ENCODE data around the gene SHH.

Gene SHH

DNA sequence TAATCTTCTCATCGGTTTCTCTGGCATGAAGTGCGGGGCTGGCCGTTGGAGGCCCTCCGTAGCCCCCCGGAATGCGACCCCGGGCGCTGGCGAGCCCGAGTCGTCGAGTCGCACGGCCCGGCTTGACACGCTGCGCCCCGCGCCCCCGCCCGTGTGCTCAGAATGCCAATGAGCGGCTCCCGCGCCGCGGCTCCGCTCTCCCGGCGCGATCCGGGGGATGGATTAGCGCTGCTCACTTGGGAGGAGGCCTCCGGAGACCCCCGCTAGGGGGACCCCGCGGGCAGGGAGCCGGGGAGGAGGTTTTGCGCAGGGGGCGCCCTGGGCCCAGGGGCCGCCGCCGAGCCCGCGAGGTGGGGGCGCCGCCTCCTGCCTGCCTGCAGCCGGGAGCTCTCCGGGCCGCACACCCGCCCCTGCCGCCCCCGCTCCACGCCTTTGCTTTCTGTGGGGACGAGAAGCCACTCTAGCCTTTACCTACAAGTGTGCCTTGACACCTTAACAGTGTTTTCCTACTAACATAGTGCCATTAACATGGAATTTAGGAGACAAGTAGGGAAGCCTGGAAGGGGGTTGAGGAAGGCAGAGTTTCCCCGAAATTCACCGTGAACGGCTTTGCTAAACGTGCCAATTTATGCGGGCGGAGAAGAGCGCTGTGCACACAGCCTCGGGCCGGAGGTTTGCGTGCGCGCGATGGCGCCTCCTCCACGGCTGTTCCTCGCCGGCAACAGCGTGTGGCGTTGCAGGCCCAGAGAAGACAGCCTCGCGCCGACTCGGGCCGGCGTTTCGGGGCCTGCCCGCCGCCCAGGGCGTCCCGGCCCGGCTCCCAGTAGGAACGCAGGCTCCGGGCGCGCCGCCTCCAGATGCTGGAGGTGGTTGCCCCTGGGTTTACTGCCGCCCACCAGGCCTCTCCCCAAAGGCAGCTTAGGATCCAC, 7.1 kb downstream of the SHH start:
- DNase-seq: peak; percentile 48

DNA sequence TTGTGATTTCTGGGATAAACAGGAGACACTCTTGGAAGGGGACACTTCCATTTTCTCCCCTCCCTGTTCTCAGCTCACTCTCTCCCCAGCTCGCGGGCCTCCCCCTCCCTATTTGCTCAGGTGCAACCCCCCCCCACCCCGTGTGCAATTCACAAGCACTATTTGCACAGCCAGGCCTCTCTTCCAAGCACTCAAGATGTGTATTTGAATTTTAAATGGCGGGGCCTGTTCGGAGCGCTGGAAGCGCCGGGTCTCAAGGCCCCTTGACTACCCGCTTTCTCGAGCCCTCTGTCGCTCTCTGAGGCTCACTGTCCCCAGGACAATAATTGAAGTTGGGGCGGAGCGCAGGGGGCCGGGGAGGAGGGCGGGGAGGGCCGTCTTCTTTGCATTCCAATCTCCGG, 7.8 kb downstream of the SHH start:
- DNase-seq: no peak

DNA sequence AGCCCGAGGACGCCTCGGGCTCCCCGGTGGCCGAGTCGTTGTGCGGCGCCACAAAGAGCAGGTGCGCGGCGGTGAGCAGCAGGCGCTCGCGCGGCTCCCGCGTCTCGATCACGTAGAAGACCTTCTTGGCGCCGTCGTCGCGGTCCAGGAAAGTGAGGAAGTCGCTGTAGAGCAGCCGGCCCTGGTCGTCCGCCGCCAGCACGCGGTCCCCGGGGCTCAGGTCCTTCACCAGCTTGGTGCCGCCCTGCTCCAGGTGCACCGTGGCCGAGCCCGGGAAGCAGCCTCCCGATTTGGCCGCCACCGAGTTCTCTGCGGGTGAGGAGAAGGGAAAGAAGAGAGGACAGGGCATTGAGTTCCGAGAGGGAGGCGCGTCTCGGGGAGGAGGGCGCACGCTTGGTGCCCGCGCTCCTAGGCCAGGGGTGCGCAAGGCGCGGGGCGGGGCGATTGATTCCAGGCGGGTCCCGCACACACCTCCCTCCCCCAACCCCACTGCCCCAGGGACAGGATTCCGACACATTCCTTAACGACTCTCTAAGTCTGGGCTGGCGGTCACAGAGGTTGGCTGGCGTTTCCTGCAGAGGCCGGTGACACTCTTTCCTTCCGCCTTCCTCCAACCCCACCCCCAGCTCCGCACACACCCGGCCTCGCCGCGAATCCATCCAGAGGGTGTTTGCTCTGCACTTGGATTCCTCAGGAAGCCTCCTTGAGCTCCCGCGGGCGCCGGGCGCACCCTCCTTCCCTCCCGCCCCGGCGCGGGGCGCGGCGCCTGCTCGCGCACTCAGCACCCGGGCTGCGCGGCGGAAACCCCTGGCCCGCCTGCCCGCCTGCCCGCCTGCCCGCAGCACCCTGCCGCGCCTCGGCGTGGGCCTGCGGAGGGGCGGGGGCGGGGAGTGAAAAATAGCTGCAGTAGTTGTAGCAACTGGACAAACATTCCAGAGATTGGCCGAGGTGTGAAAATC, 8.6 kb downstream of the SHH start:
- DNase-seq: peak; percentile 22

DNA sequence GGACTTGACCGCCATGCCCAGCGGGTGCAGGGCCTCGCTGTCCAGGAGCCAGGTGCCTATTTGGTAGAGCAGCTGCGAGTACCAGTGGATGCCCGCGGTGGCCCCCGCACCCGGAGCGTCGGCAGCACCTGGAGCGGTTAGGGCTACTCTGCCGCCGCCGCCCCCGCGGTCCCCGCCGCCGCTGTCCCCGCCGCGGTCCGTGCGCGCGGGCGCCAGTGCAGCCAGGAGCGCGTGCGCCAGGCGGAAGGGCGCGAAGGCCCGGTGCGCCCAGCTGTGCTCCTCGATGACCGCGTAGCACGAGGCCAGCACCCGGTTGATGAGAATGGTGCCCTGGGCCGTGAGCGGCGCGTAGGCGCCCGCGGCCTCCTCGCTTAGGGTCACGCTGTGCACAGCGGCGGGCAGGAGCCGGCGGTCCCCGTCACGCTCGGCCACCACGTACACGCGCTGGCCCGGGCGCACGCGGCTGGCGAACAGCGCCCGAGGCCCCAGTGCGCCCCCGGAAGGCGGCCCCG, 9.3 kb downstream of the SHH start:
- DNase-seq: no peak

- DNase-seq: no peak
Measured at GRCh38 chr7:155802291-155802690, 10.0 kb downstream of the SHH start.

GRCh38 chr7:155800741-155801267, 11.5 kb downstream of the SHH start:
- no peak for DNase-seq

DNA sequence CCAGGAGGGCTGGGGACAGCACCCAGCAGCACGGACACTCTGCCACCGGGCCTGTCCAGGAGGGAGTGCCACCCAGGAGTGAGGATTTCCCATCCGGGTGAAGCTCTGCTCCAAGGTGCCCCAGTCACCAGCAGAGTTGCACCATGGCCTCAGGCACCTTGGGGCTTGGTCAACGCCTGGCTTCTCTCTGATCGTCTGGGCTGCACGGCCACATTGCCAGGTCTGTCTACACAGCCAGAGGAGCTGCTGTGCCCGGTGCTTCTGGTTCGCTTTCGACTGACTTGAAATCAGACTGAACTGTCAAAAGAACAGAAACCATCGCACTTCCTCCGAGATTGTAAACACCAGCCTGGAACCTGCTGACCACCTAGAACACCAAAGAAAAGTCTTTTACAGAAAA, 12.0 kb downstream of the SHH start:
- DNase-seq: no peak

DNA sequence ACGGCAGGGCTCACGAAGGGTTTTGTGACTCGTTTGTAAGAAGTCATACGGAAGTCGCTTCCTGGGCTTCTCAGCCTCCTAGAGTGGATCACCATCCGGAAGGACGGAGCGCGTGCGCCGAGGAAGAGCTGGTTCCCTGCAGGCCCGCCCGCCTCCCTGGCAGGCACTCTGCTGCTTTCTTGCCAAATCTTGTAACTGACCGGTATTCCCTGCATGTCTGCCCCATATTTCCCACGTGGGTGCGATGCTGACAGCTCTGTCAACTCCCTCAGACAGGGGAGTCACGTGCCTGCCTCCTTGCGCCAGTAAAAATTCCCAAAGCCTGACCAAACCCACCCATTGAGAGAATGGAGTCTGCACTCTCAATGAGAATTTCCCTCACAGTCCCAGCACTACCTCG, 12.7 kb downstream of the SHH start:
- no peak for DNase-seq

- peak; percentile 79 for DNase-seq
Measured at GRCh38 chr7:155798673-155799439, 13.4 kb downstream of the SHH start.

GRCh38 chr7:155797262-155798250, 14.7 kb downstream of the SHH start:
- DNase-seq: no peak

DNA sequence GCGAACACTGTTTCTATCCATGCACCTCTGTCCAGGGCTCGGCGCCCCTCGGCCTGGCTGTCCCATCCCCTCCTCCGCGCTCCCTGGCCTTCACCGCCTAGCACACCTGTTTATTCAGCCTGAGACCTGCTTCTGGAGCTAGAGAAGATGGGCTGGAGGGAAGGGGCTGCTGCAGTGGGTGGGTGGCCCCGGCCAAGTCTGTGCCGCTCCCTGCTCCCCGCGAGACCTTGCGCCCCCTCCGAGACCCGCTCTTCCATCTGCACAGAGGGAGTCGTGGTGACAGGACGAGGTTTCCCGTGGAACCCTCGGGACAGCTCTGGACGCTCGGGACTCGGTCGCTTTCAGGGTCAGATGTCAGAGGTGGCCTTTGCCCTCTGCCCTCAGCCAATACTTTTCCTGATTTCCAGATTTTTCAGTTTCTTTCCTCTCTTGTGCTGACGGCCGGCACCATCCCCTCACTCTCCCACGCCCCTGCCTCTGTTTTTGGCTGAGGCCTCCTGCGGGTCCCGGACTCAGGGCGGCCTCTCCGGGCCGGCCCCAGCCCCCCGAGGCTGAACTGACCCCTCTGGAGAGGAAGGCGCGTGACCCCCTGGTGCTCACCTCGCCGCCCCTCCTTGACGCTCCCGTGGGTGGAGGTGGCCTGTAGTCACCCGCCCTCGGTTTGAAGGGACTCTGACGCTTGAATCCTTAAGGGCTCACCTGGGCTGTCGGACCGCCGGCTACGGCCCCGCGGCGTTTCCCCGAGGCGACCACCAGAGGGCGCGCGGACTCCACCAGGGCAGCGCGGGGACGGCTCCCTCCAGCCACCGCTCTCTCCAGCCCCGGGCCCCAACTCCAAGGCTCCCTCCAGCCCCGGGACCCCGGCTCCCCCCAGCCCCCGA, 15.6 kb downstream of the SHH start:
- peak; percentile 15 for DNase-seq

DNA sequence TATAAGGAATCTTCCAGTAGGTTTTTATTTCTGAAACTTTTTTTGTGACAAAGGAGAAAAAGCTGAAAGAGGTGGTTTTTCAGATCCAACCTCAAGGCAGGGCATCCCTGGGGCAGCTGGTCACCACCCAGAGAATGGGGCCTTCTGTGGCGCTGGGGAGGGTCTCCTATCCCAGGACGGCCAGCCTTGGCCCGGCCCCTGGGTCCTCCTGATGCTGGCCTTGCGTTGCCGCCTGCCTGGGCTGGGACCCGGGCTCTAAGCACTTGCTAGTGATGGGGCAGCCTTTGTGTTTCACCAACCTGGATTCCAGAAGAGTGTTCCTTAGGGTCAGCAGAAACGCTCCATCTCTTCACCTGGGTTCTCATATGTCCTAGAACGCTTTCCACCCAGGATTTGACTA, 16.3 kb downstream of the SHH start:
- DNase-seq: no peak

DNA sequence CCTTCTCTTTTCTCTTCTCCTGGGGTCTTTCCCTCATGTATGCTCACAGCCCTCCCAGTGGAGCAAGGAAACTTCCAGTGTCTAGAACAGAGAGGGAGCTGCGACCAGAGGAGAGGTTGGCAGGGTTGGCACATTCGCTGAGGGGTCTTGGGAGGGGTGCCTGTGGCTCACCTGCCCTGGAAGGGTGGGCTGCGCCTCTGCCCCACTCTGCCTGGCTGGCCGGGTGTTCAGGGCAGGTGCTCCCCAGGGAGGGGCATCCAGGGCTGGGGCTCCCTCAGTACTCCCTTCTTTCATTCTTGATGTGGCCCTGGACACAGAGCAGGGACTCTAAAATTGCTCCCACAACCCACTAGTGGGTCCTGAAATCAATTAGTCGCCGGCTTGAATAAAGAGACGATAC, 16.9 kb downstream of the SHH start:
- DNase-seq: no peak

GRCh38 chr7:155794196-155794595, 18.1 kb downstream of the SHH start:
- no peak for DNase-seq

DNA sequence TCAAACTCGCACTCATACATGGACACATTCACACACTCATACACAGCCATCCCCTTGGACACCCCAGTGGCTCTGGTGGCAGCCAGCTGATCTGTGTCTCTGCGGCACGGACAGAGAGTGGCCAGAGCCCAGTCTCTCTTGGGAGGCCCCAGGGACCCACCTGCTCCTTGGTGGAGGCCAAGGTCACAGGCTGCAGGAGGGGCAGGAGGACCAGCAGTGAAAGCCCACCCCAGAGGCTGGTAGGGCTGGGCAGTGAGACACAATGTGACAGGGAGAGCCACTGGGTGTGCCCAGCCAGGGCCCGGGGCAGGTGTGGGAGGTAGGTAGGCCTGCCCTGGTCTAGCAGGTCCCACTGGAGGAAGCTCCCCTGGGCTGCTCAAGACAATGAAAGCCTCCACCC, 18.5 kb downstream of the SHH start:
- no peak for DNase-seq

GRCh38 chr7:155792999-155793560, 19.2 kb downstream of the SHH start:
- no peak for DNase-seq

DNA sequence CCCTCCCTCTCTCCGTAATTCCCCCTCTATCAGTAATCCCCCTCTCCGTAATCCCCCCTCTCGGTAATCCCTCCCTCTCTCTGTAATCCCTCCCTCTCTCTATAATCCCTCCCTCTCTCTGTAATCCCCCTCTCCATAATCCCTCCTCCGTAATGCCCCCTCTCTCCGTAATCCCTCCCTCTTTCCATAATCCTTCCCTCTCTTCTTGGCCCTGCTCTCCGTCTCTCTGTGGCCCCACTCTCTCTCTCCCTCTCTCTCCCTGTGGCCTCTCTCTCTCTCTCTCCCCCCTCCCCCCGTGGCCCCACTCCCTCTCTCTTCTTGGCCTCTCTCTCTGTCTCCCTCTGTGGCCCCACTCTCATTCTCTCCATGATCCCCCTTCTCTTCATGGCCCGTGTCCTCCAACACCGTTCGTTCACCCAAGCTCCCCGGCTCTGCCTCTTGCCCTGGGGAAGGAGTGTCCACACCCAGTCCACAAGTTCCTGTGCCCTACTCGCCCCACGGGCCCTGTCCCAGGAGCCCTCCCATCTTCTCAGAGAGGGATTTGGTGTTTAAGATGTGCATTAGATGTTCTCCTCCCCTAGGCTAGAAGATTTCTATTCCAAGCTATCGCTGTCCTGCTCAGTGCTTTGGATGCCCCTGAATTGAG, 19.8 kb downstream of the SHH start:
- DNase-seq: no peak

- DNase-seq: no peak
Measured at GRCh38 chr7:155791836-155792235, 20.4 kb downstream of the SHH start.

- no peak for DNase-seq
Measured at GRCh38 chr7:155791214-155791737, 21.0 kb downstream of the SHH start.
